Measurements from ENCODE around the gene RRAS. TPM values are rescaled to one million over a fixed set of nuclear protein-coding genes. Genes with fewer than 3 reads are reported as not detected.

Gene RRAS
- total and polyA plus RNA-seq, 8 donors, result 21.4 to 131 (median 30.7) TPM

DNA sequence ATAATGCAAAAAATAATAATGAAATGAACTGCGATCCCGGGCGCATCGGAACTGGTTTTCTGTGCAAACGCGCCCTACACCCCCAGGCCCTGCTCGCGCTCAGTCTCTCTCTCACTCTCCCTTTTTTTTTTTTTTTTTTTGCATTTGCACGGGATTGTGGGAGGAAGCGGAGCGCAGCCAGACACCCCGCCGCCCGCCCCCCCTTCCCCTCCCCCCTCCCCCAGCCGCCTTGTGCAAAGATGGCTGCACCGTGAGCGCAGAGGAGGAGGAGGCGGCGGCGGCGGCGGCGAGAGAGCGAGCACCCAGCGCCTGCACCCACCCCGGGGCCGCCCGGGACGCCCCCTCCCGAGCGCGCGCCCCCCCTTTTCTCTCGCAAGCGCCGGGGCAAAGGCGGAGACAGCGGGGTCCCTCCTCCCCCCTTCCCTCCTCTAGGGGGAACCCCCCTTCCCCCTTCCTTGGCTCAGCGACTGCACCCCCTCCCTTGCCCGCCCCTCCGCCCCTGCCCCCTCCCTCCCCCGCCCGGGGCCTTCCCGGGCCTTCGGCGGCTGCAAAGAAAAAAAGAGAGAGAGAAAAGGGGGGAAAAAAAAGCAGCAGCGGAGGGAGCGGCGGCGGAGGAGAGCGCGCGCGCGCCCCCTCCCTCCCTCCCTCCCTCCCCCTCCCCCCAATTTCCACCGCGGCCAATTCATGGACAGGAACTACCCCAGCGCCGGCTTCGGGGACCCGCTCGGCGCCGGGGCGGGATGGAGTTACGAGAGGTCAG, 48.8 kb downstream of the RRAS start, which contains the start of gene PRR12:
Gene PRR12, plus strand, starts transcription at position 212 of the 760 bp plus-strand sequence. Its CDS starts 473 bp downstream, at position 685.
- TF ChIP-seq, protein P1, sequence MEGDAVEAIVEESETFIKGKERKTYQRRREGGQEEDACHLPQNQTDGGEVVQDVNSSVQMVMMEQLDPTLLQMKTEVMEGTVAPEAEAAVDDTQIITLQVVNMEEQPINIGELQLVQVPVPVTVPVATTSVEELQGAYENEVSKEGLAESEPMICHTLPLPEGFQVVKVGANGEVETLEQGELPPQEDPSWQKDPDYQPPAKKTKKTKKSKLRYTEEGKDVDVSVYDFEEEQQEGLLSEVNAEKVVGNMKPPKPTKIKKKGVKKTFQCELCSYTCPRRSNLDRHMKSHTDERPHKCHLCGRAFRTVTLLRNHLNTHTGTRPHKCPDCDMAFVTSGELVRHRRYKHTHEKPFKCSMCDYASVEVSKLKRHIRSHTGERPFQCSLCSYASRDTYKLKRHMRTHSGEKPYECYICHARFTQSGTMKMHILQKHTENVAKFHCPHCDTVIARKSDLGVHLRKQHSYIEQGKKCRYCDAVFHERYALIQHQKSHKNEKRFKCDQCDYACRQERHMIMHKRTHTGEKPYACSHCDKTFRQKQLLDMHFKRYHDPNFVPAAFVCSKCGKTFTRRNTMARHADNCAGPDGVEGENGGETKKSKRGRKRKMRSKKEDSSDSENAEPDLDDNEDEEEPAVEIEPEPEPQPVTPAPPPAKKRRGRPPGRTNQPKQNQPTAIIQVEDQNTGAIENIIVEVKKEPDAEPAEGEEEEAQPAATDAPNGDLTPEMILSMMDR (IDR thresholded peaks at IDR 0.05), result no peak
- H3K9me3 ChIP-seq, result no peaks in the 10 kb centered on the region
- ATAC-seq (peak; percentile 63), DNase-seq (peak; percentile 66 to 87 (median 76))
- H3K27me3 ChIP-seq, result no peaks in the 10 kb centered on the region
- peaks cover 0 to 24% of the 10 kb centered on the region in 2 donors for H3K4me1 ChIP-seq
- peak within 1 kb of the TSS; percentile 88 for H3K27ac ChIP-seq
- peak within 1 kb of the TSS; percentile 75 to 87 for H3K4me3 ChIP-seq
- peaks cover 0 to 23% of the 10 kb centered on the region in 2 donors for H3K36me3 ChIP-seq
- intact Hi-C loops (cut with DNase I), result no loop called here

DNA sequence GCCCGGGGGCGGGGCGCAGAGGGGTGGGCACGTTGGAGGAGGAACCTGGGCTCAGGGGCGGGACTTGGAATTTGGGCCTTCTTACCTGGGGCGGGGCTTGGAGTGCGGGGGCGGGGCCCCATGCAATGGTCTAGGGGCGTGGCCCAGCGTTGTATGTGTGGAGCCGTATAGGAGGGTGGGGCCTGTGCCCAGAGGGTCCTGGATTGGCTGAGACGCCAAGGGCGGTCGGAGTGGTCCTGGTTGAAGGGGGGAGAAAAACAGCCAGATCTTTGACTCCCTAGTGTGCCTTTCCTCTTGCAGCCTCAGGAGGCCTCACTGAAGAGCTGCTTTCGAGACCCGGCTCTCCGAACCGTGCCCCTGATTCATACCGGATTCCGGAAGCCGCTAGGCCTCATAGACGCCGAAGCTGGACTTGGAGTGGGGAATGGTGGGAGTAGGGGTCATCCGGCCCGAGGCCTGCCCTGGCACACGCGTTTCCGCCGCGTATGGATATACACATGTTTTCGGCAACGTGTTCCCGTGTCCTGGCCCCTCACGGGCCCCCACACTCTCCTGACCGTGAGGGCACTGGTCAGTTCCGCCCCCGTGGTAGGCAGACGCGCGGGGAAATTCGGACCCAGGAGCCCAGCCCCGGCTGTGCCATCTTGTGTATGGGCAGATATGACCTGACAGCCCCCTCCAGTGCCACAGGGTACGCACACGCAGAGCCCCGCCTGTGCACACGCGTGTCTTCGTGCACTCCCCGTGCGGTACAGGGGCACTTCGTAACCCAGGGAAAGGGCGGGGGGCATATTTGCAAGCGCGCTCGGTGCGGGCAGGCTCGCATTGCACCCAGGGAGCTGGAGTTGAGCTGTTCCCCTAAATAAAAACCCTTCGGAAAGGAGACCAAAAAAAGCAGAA, 49.6 kb downstream of the RRAS start:
- H3K27ac ChIP-seq, result peak overlapping the region; percentile 88
- H3K4me1 ChIP-seq, result peaks cover 0 to 24% of the 10 kb centered on the region in 2 donors
- H3K9me3 ChIP-seq, result no peaks in the 10 kb centered on the region
- TF ChIP-seq, protein P1 (IDR thresholded peaks at IDR 0.05), result no peak
- ATAC-seq, result peak; percentile 87
- DNase-seq, result peak; percentile 91 to 97 (median 97)
- intact Hi-C loops (cut with DNase I), result no loop called here
- peaks cover 0 to 15% of the 10 kb centered on the region in 2 donors for H3K36me3 ChIP-seq
- no peaks in the 10 kb centered on the region for H3K27me3 ChIP-seq
- peak overlapping the region; percentile 75 to 87 for H3K4me3 ChIP-seq

DNA sequence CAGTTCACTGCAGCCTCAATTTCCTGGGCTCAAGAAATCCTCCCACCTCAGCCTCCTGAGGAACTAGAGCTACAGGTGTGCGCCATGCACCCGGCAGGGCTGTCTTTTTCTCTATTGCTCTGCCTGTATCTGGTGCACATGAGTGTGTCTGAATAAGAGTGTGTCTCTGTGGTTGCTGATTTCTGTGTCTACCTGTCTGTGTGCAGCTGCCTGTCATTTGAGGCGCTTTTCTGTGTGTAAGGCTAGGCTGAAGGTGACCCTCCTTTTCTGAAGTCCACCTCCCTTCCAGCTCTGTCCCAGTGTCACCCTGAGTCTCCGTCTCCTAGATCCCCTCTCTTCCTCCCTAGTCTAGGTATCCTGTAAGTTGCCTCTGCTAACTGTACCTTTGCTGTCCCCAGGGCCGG, 50.4 kb downstream of the RRAS start:
- Histone ChIP-seq H3K27me3 (no peaks in the 10 kb centered on the region), H3K36me3 (peaks cover 0 to 7% of the 10 kb centered on the region in 2 donors), H3K4me3 (peak overlapping the region in 1 of 2 donors; percentile 87), H3K4me1 (peaks cover 0 to 23% of the 10 kb centered on the region in 2 donors), H3K9me3 (no peaks in the 10 kb centered on the region), H3K27ac (peak overlapping the region; percentile 39 to 88)
- ATAC-seq (no peak), DNase-seq (no peak)
- TF ChIP-seq, protein P1 (IDR thresholded peaks at IDR 0.05), result no peak
- intact Hi-C loops (cut with DNase I), result no loop called here

DNA sequence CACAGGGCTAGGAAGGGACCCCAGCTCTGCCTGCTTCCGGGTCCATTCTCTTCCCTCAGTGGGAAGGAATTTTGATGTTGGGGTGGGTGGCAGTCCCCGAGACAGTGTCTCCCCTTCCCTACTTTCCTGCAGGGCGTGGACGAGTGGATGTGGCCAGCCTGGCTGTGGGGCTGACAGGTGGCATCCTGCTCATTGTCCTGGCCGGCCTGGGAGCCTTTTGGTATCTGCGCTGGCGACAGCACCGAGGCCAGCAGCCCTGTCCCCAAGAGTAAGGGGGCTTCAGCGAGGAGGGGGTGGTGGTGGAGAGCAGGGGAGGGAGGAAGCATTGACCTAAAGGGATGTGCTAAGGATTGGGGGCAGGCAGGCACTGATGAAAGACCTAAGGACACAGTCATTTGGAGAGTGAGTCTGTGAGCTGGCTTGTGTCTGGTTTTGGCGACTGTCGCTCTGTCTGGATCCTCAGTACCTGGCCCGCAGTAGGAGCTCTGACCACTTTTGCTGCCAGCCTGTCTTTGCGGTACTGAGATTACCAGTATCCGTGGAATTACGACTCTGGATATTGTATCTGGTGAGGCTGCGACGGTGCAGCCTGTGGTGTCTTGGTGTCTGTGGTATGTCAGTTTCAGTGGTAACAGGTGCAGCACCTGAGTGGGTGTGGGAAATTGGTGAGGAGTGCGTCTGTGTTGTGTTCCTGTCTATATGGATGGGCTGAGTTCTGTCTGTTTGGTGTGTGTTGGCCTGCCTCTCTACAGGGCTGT, 51.4 kb downstream of the RRAS start:
- H3K36me3 ChIP-seq, result no peaks in the 10 kb centered on the region
- peaks cover 0 to 15% of the 10 kb centered on the region in 2 donors for H3K4me1 ChIP-seq
- ATAC-seq (no peak), DNase-seq (peak in 1 of 4 donors; percentile 78)
- intact Hi-C loops (cut with DNase I), result no loop called here
- H3K4me3 ChIP-seq, result no peak overlapping the region
- TF ChIP-seq, protein P1 (IDR thresholded peaks at IDR 0.05), result no peak
- no peak overlapping the region for H3K27ac ChIP-seq
- no peaks in the 10 kb centered on the region for H3K27me3 ChIP-seq
- H3K9me3 ChIP-seq, result no peaks in the 10 kb centered on the region

Measured in left lung (tissue), 10 donors.